Osteocyte (in vitro differentiated cells): ENCODE measurements around the gene USP10. TPM values are rescaled to one million over a fixed set of nuclear protein-coding genes. Genes with fewer than 3 reads are reported as not detected.

Source experiments
- DNase-seq: peaks from one replicate; pipeline ENCODE4 v3.0.0; 2021; ENCODE audit warnings: mixed read lengths; ENCODE audit not compliant: unreplicated experiment; ENCODE audit errors: extremely low spot score
- H3K27ac Mint-ChIP-seq: one replicate; pipeline ENCODE4 v1.8.0; 2021; ENCODE audit warnings: mild to moderate bottlenecking, mixed read lengths; ENCODE audit not compliant: unreplicated experiment
- H3K27me3 Mint-ChIP-seq: one replicate; pipeline ENCODE4 v1.8.0; 2021; ENCODE audit warnings: mixed read lengths; ENCODE audit not compliant: unreplicated experiment
- H3K36me3 Mint-ChIP-seq: one replicate; pipeline ENCODE4 v1.8.0; 2021; ENCODE audit warnings: mixed read lengths; ENCODE audit not compliant: unreplicated experiment
- H3K4me1 Mint-ChIP-seq: one replicate; pipeline ENCODE4 v1.8.0; 2021; ENCODE audit warnings: mixed read lengths; ENCODE audit not compliant: unreplicated experiment
- H3K4me3 Mint-ChIP-seq: one replicate; pipeline ENCODE4 v1.8.0; 2021; ENCODE audit warnings: mild to moderate bottlenecking, moderate library complexity, mixed read lengths; ENCODE audit not compliant: unreplicated experiment
- H3K9me3 Mint-ChIP-seq: one replicate; pipeline ENCODE4 v1.8.0; 2021; ENCODE audit warnings: mixed read lengths; ENCODE audit not compliant: unreplicated experiment
- total RNA-seq: library from RNA; stranded (reverse); gene quantifications from 2 replicates; pipeline ENCODE4 v1.2.1, GENCODE V29; 2021
- TF ChIP-seq, protein P1 (sequence below): fragments of 200-600 bp; sonication (generic); IDR thresholded peaks from 2 replicates; pipeline ENCODE4 v1.5.0; 2021; ENCODE audit warnings: antibody characterized with exemption, mild to moderate bottlenecking, moderate library complexity

Gene USP10
- total RNA-seq, 1 donor from 2014 or later = 46.3 TPM

DNA sequence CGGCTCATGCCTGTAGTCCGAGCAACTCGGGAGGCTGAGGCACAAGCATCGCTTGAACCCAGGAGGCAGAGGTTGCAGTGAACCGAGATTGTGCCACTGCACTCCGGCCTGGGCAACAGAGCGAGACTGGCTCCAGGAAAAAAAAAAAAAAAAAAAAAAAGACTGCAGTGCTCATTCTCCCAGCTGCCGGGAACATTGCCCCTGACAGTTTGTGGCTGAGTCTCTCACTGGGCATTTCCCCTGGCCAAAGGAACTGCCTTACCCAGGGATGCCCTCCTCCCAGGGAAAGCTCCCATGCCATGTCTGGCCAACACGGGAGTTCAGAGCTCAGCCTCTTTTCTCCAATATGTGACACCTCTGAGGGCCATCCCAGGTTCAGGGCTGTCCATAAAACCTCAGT is 21.3 kb upstream of the USP10 start:
- no peaks in the 10 kb centered on the region for H3K36me3 Mint-ChIP-seq
- no peaks in the 10 kb centered on the region for H3K4me1 Mint-ChIP-seq
- no peak overlapping the region for H3K4me3 Mint-ChIP-seq
- no peak overlapping the region for H3K27ac Mint-ChIP-seq
- no peaks in the 10 kb centered on the region for H3K9me3 Mint-ChIP-seq
- no peak for DNase-seq
- H3K27me3 Mint-ChIP-seq = peaks cover 19% of the 10 kb centered on the region
- TF ChIP-seq, protein P1, sequence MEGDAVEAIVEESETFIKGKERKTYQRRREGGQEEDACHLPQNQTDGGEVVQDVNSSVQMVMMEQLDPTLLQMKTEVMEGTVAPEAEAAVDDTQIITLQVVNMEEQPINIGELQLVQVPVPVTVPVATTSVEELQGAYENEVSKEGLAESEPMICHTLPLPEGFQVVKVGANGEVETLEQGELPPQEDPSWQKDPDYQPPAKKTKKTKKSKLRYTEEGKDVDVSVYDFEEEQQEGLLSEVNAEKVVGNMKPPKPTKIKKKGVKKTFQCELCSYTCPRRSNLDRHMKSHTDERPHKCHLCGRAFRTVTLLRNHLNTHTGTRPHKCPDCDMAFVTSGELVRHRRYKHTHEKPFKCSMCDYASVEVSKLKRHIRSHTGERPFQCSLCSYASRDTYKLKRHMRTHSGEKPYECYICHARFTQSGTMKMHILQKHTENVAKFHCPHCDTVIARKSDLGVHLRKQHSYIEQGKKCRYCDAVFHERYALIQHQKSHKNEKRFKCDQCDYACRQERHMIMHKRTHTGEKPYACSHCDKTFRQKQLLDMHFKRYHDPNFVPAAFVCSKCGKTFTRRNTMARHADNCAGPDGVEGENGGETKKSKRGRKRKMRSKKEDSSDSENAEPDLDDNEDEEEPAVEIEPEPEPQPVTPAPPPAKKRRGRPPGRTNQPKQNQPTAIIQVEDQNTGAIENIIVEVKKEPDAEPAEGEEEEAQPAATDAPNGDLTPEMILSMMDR = no peak

DNA sequence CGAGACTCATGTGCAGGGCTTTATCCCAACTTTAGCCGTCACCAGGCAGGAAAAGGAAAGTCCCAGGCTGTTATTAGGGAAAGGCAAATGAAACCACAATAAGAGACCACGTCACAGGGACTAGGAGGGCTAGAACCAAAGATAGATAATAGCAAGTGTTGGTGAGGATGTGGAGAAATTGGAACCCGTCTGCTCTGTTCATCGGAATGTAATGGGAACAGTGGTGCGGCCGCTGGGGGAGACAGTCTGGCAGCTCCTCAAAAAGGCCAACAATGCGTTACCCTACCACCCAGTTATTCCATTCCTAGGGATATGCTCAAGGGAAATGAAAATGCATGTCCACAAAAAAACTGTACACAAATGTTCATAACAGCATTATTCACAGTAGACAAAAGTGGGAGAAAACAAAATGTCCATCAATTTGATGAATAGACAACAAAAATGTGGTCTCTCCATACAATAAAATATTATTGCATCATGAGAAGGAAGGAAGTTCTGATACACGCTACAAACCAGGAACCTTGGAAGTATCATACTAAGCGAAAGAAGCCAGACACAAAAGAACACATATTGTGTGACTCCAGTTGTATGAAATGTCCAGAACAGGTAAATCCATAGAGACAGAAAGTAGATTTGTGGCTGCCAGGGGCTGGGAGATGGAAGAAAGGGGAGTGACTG is 19.5 kb upstream of the USP10 start:
- TF ChIP-seq, protein P1 = no peak
- H3K27ac Mint-ChIP-seq = no peak overlapping the region
- peaks cover 4% of the 10 kb centered on the region for H3K4me1 Mint-ChIP-seq
- H3K27me3 Mint-ChIP-seq = peaks cover 26% of the 10 kb centered on the region
- H3K4me3 Mint-ChIP-seq = no peak overlapping the region
- no peaks in the 10 kb centered on the region for H3K36me3 Mint-ChIP-seq
- no peak for DNase-seq
- no peaks in the 10 kb centered on the region for H3K9me3 Mint-ChIP-seq

DNA sequence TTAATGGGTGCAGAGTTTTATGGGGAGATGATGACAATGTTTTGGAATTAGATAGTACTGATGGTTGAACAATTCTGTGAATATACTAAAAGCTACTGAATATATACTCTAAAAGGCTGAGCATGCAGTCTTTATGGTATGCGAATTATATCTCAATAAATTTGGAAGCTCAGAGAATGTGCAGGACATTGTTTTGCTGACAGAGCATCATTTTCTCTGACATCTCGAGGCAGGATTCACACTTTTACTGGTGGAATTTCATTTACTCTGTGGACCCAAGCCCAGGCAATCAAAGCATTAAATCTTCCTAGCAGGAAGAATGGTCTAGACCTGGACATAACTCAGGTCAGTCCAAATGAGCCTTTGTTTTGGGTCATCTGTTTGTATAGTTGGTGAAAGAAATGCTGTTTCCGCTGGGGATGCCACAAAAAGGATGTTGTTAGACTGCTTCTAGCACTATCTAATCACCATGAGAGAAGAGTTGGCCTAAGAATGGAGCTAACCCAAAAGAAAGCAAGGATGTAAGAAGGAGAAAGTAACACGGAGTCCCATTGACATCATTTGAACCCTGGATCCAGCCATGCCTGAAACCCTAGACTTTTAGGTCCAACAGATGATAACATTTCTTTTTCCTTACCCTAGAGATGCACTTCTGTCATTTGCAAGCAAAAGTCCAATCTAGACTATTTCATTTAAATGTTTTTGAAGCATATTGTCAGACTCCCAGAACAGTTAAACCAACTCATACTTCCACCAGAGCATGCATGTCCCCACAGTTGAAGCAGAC is 18.8 kb upstream of the USP10 start:
- Mint-ChIP-seq H3K9me3 (no peaks in the 10 kb centered on the region), H3K27ac (no peak overlapping the region), H3K36me3 (no peaks in the 10 kb centered on the region), H3K27me3 (peaks cover 26% of the 10 kb centered on the region), H3K4me3 (no peak overlapping the region), H3K4me1 (peaks cover 4% of the 10 kb centered on the region)
- no peak for DNase-seq
- TF ChIP-seq, protein P1 = no peak

- Mint-ChIP-seq H3K4me1 (peaks cover 6% of the 10 kb centered on the region), H3K36me3 (no peaks in the 10 kb centered on the region), H3K9me3 (no peaks in the 10 kb centered on the region), H3K4me3 (no peak overlapping the region), H3K27me3 (peaks cover 22% of the 10 kb centered on the region), H3K27ac (no peak overlapping the region)
- DNase-seq = no peak
- TF ChIP-seq, protein P1 = no peak
Observed at GRCh38 chr16:84683691-84684591, 15.9 kb upstream of the USP10 start.
